ENCODE measurements around the gene CIC.

- no peak for TF ChIP-seq EZH2 (IDR thresholded peaks at IDR 0.05)
- TF ChIP-seq POLR2AphosphoS5 (IDR thresholded peaks at IDR 0.05; ENCODE audit: borderline replicate concordance, low read depth, low read length): no peak
- no peak for TF ChIP-seq FOXP2 (optimal IDR thresholded peaks at IDR 0.05; ENCODE audit: control extremely low read depth, extremely low read length, insufficient read depth)
Observed at GRCh38 chr19:42233678-42234292, 35.3 kb upstream of the CIC start.
